GM19438 (cell line): Measurements from ENCODE around the gene ELP5.

ENCODE experiments used
- ATAC-seq: cut with Tn5 transposase; IDR thresholded peaks from one replicate; pipeline ENCODE4 v1.9.1; 2021; ENCODE audit warnings: low read depth; ENCODE audit not compliant: unreplicated experiment

The ELP5 gene, protein sequence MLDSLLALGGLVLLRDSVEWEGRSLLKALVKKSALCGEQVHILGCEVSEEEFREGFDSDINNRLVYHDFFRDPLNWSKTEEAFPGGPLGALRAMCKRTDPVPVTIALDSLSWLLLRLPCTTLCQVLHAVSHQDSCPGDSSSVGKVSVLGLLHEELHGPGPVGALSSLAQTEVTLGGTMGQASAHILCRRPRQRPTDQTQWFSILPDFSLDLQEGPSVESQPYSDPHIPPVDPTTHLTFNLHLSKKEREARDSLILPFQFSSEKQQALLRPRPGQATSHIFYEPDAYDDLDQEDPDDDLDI

DNA sequence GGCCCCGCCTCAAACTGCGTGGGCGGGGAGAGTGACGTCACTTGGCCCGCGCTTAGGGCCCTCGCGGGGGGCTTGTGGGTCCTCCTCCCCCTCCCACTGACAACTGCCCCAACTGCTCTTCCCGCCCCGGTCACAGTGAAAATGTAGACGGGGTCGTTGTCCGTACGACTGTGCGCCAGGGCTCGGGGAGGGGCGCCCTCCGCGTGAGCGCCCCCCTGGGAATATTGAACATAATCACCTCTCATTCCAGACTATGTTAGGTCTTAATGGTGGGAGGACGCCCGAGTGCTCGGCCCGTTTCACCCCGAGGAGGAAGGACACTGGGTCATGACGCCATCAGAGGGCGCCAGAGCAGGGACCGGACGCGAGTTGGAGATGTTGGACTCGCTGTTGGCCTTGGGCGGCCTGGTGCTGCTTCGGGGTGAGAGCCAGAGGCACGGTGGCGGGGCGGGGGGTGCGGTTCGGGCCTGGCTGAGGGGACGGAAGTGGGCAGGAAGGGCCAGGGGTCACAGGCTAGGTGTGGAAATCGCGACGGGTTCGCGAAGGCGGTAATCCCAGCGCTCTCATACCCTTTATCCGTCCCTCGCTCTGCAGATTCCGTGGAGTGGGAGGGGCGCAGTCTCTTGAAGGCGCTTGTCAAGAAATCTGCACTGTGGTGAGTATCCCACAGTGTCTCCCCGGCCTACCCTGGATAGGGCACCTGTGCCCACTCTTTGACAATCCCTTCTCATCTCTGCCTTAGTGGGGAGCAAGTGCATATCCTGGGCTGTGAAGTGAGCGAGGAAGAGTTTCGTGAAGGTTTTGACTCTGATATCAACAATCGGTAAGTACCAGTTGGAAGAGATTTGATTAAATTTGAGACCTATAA is at the start of gene ELP5:
TSS of gene ELP5 (plus strand) at position 40 of the 868 bp plus-strand sequence. CDS start at position 376, 336 bp downstream.
- peak; percentile 47 for ATAC-seq

GRCh38 chr17:7203391-7203790 is 48.6 kb upstream of the ELP5 start:
- no peak for ATAC-seq

DNA sequence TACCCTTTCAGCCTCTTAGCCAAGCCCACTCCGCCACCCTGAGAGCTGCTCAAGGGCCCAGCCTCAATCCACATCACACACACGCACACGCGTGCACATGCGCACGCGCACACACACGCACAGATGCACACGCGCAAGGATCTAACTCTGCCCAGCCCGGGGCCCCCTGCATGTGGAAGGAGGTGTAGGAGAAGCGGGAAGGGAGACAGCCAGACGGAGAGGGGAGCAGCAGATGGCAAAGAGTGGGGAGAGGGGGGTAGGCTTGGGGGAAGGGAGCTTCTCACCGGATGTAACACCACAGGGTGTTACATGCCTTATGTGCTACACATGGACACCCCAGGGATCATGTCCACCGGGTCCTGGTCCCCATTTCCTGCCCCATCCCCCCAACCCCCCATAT is 47.7 kb upstream of the ELP5 start:
- no peak for ATAC-seq

- ATAC-seq, result peak; percentile 88
Measured at GRCh38 chr17:7204828-7205461, 47.1 kb upstream of the ELP5 start.

DNA sequence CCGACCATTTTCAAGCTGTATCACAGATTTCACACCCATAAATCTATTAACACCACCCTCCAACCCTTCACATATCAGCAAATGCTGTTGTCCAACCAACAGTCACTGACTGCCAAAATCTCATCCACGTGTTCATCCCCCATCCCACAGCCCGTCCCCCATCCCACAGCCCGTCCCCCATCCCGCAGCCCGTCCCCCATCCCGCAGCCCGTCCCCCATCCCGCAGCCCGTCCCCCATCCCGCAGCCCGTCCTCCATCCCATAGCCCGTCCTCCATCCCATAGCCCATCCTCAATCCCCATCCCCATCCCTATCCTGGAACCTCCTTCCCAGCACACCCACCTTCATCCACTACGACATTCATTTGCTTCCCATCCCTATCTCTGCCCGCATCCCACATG is 46.5 kb upstream of the ELP5 start:
- ATAC-seq, result no peak

GRCh38 chr17:7207120-7208001 is 44.7 kb upstream of the ELP5 start:
- ATAC-seq, result no peak

- no peak for ATAC-seq
Measured at GRCh38 chr17:7208027-7208571, 43.9 kb upstream of the ELP5 start.

- ATAC-seq, result no peak
Measured at GRCh38 chr17:7208754-7209460, 43.1 kb upstream of the ELP5 start.

DNA sequence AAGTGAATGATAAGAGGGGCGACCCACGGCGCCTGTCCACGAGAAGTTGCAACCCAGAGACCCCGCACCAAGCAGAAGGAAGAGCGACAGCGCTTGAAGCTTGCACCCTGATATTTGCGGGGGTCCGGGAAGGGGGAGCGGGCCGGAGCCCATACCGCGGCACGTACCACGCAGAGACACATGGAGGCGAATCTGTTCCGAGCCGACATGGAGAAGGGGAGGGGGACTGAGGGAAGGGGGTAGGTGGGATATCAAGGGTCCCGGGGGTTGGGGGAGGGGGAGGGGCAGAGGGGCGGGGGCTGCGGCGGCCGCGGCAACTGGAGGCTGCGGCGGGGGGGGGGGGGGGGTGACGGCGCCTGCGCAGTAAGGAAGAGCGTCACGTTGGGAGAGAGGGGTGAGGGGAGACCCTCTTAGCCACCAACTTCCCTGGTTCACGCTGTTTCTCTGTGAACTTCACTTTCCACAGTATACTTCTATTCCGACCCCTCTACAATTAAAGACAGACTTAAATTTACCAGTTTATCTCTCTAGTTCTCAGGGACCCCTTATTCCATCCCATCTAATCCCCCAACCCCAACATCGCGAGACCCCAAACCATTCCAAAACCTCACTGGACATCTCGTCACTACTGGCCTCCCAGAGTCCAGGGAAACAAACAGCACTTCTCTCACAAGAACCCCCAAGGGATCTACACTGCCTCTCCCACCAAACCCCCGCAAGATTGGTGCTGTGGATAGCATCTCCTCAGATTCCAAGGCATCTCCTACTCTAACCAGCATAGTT is 40.3 kb upstream of the ELP5 start:
- ATAC-seq, result no peak

GRCh38 chr17:7213895-7214299 is 38.1 kb upstream of the ELP5 start:
- ATAC-seq, result no peak

- ATAC-seq, result peak; percentile 64
Measured at GRCh38 chr17:7214300-7215135, 37.5 kb upstream of the ELP5 start.

- no peak for ATAC-seq
Measured at GRCh38 chr17:7215136-7215638, 36.8 kb upstream of the ELP5 start.

GRCh38 chr17:7215652-7216180 is 36.3 kb upstream of the ELP5 start:
- ATAC-seq, result no peak

- ATAC-seq, result no peak
Measured at GRCh38 chr17:7216242-7217112, 35.5 kb upstream of the ELP5 start.

- no peak for ATAC-seq
Measured at GRCh38 chr17:7217113-7217987, 34.7 kb upstream of the ELP5 start.
